ENCODE results near the gene SH3RF1.
"Not testable (repeated sequence)": the region's sequence is repeated elsewhere in the genome, so short reads cannot be mapped to it uniquely, and the experiment has no call there.

Gene SH3RF1

DNA sequence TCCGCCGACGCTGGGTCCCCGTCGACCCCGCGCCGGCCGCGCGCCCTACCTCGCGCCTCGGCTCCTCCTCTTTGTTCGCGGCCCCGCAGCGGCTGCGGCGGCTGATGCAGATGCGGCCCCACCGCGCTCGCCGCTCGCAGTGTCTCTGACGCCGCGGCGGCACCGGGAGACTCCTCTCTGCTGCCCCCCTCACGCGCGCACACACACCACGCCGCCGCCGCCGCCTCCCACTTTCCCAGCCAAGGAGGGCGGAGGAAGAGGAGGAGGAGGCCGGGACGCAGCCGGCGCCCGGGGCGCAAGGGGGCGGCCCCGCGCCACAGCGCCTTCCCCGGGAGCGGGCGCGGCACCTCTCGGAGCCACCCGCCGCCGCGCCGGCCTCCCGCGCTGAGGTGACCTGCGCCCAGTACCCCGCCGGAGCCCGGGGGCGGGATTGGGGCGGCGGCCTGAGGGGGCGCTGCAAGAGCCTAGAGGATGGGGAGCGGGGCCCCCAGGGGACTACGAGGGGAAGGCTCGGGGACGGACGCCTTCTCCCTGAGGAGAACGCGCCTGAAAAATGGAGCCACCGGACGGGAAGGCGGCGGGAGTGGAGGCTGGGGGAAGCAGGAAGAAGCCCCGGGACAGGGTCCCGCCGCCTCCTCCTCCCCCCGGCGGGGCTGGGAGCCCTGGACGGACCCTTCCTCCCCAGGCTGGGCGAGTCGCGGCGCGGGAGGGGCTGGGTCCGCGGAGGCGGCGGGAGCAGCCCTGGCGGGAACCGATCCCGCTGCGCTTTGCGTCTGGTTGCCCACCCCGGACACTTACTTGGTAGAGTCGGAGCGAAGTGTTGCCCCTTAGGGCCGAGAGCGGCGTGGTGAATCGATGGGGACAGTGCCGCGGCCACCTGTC lies at the start of gene SH3RF1:
Gene SH3RF1 (minus strand): TSS at position 147 of the 882 bp plus-strand sequence. CDS start 1,744 bp downstream, outside the sequence.
- peak; percentile 96 for DNase-seq (ENCODE audit: low read depth)

DNA sequence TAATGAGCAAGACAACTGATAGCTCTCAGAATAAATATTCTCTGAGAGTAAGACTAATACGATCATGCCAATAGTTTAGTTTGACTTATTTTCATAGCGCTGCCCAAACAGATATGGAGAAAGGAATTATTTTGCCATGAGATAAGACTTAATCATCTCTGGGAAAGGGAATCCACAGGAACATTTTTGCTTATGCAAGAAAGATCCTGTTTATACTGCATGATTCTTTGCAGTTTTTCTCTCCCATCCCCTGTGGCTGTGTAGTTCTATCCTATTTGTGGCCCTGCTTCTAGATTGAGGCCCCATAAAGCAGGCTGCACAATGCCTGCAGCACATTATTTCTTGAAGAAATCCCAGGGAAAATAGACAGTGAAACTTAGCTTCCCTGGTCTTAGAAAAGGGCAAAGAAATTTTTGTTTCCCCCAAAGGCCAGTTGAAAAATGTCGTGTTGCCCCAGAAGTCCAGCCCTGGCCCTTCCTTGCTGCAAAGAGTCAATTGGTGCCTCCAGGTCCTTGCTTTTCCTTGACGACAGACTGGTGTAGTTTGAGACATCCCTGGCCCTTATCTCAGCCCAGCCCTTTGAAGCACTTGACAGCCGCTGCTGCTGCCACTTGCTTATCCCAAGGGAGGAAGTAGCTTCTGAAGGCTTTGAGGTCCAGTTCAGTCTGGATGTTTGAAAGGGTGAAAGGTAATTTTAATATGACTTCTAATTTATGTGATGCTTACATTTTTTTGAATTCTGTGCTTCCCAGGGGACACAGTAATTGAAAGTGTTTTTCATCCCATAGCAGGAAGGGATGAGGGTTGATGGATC lies 45.0 kb upstream of the SH3RF1 start:
- DNase-seq (ENCODE audit: low read depth) = peak; percentile 33

GRCh38 chr4:169314906-169315305 lies 44.1 kb upstream of the SH3RF1 start:
- DNase-seq (ENCODE audit: low read depth) = peak; percentile 8

GRCh38 chr4:169313732-169314131 lies 43.0 kb upstream of the SH3RF1 start:
- no peak for DNase-seq (ENCODE audit: low read depth)

DNA sequence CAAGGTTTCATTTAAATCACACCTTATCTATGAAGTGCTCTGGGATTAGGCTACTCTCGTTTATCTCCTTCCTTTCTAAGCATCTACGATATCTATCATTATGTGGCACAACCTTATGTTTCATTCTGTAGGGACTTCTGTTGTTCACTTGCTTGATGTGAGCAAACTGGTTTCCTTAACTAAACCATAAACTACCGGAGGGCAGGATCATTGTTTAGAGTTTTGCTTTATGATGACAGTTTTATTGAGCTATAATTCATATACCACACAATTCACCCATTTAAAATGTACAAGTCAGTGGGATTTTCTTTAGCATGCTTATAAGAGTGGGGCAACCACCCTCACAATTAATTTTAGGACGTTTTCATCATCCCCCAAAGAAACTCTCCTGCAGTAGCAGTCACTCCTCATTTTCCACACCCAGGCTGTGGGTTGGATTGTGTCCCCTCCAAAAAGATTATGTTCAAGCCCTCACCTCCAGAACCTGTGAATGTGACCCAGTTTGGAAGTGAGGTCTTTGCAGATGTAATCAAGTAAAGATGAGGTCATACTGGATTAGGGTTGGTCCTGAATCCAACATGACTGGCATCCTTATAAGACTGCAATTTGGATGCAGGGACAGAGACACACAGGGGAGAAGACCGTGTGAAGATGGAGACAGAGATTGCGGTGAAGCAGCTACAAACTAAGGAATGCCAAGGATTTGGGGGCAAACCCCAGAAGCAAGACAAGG lies 42.1 kb upstream of the SH3RF1 start:
- DNase-seq (ENCODE audit: low read depth) = no peak

DNA sequence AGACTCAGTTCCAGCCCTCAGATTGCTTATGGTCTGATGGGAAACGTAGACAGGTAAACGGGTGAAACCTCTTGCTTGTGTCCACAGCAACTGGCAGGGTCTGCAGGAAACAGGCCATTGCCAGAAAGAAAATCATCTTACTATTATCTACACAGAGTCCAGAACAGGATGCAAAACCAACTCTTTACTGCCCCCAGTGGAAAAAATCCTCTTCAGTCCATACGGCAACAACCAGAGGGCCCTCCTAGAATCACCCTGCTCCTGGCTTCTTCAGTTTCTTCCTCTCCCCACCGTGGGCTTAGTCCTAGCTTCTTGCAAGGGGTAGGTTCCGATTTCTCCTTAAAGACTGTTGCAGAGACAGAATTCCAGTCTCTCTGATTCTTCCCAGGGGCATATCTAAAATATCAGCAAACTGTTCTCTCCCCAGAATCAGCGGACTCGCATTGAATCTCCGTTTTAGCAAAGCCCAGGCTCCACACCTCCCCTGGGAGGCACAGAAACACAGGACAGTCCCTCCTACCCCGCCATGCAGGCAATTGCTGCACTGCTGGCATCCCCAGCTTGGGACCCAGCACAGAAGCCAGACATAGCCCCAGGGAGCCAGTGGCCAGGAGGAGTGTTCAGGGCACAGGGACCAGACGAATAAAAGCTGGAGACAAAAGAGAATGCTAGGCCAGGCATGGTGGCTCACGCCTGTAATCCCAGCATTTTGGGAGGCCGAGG lies 41.0 kb upstream of the SH3RF1 start:
- DNase-seq (ENCODE audit: low read depth) = peak; percentile 39

DNA sequence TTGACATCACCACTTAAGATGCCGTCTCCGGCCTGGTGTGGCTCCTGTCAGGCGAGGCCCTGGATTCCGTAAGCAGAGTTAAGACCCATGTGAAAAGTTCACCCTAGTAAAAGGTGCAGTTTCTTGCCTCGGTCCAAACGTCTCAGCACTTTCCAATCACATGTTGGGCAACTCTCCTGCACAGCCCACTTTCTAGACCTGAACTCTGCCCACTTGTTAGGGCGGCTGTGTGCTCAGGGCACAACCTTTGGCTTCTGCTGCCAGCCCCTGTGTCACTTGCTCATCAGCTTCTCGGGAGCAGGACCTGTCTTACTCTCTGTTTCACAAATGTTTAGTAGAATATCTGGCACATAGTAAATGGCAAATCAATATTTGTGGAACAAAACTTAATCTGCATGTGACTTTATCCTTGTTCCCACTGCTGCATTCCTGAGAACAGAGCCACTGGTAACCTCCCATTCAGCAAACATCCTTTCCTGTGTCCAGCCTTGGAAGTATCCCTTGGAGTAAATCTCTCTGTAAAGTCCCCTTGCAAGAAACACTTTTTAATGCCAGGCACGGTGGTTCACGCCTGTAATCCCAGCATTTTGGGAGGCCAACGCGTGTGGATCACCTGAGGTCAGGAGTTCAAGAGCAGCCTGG lies 38.7 kb upstream of the SH3RF1 start:
- no peak for DNase-seq (ENCODE audit: low read depth)

- DNase-seq (ENCODE audit: low read depth) = no peak
Measured at GRCh38 chr4:169307576-169307975, 36.8 kb upstream of the SH3RF1 start.

- DNase-seq (ENCODE audit: low read depth) = no peak
Measured at GRCh38 chr4:169305651-169306050, 34.9 kb upstream of the SH3RF1 start.

- no peak for DNase-seq (ENCODE audit: low read depth)
Measured at GRCh38 chr4:169305173-169305572, 34.4 kb upstream of the SH3RF1 start.

- no peak for DNase-seq (ENCODE audit: low read depth)
Measured at GRCh38 chr4:169295822-169296221, 25.1 kb upstream of the SH3RF1 start.

DNA sequence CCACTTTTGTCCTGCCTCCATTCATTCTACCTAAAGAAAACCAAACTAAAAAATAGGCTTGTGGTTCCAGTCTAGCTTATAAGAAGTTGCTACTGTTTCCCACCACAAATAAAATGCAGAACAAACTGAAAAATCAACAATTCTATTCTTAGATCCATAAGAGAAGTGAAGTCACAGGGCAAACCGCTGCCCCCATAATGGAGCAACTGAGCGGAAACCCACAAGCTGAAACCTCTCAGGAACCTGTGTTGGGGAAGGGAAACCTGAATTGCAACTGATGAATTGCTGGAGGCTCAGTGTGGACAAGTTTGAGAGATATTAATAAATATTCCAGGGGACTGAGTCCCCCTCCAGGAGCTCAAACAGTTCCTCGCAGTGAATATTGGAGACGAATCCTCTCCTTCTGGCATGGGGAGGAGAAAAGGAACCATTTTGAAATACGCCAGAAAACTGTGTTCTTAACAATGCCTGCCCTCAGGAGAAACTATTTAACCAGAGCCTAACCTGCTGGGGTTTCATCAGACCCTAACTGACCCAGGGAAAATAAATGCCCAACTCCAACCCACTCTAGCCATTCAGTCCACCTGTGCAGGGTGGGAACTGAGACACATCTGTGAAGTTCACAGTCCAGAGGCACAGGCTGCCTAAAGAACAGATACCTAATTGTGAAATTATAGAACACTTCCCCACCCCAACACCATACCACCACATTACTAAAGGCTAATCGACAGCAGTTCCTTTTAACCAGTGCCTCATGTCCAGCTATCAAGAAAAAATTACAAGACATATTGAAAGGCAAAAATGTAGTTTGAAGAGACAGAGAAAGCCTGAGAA lies 22.8 kb upstream of the SH3RF1 start:
- DNase-seq (ENCODE audit: low read depth) = no peak

DNA sequence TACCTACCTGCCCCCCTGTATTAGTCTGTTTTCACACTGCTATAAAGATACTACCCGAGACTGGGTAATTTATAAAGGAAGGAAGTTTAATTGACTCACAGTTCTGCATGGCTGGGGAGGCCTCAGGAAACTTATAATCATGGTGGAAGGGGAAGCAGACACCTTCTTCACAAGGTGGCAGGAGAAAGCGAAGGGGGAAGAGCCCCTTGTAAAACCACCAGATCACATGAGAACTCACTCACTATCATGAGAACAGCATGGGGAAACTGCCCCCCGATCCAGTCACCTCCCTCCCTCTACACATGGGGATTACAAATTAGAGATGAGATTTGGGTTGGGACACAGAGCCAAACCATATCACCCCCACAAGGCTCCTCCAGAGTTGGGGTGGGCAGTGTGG lies 17.2 kb upstream of the SH3RF1 start:
- not testable (repeated sequence) for DNase-seq (ENCODE audit: low read depth)

DNA sequence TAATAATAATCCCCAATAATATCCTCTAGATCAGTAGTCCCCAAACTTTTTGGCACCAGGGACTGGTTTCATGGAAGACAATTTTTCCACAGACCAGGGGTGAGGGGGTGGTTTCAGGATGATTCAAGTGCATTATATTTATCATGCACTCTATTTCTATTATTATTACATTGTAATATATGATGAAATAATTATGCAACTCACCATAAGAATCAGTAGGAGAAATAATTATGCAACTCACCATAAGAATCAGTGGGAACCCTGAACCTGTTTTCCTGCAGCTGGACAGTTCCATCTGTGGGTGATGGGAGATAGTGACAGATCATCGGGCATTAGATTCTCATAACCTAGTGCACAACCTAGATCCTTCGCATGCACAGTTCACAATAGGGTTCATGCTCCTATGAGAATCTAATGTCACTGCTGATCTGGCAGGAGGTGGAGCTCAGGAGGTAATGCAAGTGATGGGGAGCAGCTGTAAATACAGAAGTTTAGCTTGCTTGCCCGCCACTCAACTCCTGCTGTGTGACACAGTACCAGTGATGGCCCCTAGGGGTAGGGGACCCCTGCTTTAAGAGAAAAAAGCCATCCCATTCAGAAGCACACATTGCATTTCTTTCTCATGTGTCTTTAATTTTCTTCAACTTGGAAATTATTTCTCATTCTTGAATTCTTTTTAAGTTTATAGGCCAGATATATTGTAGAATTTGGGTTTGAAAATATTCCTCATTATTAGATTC lies 16.0 kb upstream of the SH3RF1 start:
- DNase-seq (ENCODE audit: low read depth) = no peak

- DNase-seq (ENCODE audit: low read depth) = peak; percentile 84
Measured at GRCh38 chr4:169283114-169283509, 12.4 kb upstream of the SH3RF1 start.

- DNase-seq (ENCODE audit: low read depth) = no peak
Measured at GRCh38 chr4:169282429-169283113, 11.8 kb upstream of the SH3RF1 start.

DNA sequence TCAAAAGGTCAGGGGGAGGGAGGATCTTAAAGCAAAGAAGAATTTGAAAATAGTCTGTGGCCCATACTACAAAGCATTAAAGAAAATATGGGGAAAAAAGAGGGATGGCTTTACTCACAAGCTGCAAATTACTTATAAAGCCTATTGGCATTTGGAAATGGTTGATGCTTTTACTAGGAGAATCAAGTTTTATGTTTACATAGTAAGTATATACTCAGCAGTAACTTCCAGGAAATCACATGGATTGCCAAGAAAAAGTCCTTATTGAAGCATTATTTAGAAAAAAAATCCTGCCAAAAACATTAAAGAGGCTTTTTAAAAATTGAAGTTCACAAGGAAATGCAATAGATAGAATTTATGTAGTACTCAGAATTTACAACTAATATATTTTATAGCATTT lies 8.4 kb upstream of the SH3RF1 start:
- peak; percentile 82 for DNase-seq (ENCODE audit: low read depth)

- no peak for DNase-seq (ENCODE audit: low read depth)
Measured at GRCh38 chr4:169278624-169279023, 7.9 kb upstream of the SH3RF1 start.

GRCh38 chr4:169277838-169278237 lies 7.1 kb upstream of the SH3RF1 start:
- DNase-seq (ENCODE audit: low read depth) = not testable (repeated sequence)

Data from fibroblast of gingiva (primary cell).